Measurements from ENCODE around the gene CREB3L2.
A peak's percentile ranks its signal among the peaks of the same experiment; 100 is the strongest.

DNA sequence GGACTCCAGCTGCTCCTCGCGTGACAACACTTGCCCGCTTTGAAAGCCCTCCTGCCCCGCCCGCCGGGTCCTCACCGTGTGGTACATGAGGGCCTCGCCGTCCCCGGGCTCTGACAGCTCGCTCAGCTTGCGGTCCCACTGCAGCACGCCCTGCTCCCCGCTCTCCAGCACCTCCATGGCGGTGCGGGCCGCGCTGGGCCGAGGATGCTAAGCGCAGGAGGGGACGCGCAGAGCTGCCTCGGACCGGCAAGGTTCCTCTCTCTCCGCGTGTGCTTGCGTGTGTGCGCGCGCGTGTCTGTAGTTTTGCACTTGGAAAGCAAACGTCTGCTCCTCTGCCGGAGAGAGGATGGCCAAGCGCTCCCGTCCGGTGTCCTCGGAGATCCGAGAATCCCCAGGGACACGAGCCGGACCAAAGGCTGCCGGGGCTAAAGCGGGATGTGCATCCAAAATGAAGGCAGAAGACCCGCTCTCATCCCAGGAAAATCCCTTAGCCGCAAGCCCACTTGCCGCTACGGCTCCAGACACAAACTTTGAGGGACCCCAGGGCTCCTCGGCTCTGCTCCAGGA, at the start of gene CREB3L2:
- TF ChIP-seq POLR2AphosphoS5 (IDR thresholded peaks at IDR 0.05) (peak; percentile 93 to 98 (median 95)), CTCF (IDR thresholded peaks at IDR 0.05) (no peak), POLR2A (IDR thresholded peaks at IDR 0.05) (peak; percentile 79)
